Measurements from ENCODE around the gene ACOXL.

The ACOXL gene

GRCh38 chr2:110799376-110799775, 67.0 kb downstream of the ACOXL start:
- no peak for DNase-seq

DNA sequence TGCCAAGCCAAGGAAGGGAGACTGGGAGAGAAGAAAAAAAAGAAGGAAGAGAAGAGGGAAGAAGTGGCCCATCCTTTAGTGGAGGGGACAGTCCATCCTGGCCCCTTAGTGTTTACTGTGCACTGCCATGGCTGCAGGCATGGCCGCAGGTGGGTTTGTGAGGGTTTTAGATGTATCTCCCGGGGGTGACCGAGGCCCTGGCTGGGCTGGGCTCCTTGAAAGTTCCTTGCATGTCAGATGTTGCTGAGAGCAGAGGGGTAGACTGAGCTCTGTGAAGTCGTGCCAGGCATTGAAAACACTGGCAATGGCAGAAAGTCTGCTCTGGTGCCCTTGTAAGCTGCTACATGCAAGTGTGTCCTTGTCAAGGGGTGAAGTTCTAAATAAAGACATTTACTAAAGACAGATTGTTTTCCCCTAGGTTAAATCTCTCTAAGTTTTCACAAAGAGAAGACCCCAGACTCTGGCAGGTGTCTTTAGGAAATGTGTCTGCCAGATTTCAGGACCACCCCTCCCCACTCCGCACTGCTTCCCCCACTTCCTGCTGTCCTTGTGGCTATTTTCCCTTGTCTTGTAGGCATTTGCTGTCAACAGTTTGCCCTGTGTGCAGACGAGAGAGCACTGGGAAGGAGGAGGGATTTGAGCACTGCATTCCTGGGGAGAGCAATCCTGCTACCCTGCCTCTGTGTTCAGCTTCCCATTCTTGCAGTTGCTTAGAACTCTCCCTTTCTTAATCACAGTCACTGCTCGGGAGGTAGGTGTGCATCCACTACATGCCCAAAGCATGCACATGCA, 68.4 kb downstream of the ACOXL start:
- DNase-seq, result no peak

GRCh38 chr2:110802208-110802932, 70.0 kb downstream of the ACOXL start:
- DNase-seq, result no peak

DNA sequence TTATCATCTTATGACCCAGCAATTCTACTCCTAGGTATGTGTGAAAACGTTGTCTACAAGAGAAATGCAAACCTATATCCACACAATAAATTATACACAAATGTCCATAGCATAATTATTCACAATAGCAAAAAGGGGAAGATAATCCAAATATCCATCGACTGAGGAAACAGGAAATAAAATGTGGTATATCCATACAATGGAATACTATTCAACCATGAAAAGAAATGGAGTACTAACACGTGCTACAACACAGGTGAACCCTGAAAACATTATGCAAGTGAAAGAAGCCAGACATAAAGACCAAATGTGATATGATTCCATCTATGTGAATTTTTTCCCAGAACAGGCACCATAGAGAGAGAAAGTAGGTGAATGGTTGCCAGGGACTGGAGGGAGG, 72.1 kb downstream of the ACOXL start:
- no peak for DNase-seq

- no peak for DNase-seq
Observed at GRCh38 chr2:110804915-110805314, 72.5 kb downstream of the ACOXL start.

DNA sequence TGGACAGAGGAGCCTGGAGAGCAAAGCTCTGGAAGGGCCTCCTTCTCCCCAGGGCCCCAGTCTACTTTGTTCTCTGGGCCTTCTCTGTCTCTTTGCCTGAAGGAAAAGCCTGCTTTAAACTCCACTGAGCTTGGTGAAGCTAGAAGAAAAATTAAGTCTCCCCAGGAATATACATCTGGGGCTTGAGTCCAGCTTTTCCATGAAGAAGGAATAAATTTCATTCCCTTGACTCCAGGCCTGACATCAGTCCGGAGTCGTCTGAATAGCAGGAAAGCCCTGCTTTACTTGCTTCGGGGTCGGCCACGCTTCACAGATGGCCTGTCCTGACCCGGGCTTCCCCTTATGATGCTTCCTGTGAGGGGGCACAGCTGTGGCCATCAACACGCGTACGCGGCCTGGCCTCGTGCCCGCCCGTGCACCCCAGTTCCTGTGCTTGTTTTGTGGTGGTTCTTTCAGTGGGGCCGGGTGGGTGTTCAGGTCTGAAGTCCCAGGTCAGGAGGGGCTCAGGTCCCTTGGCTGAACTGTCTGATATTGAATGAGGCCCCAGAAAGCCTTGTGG, 73.6 kb downstream of the ACOXL start:
- DNase-seq, result no peak

GRCh38 chr2:110807522-110807921, 75.1 kb downstream of the ACOXL start:
- no peak for DNase-seq

DNA sequence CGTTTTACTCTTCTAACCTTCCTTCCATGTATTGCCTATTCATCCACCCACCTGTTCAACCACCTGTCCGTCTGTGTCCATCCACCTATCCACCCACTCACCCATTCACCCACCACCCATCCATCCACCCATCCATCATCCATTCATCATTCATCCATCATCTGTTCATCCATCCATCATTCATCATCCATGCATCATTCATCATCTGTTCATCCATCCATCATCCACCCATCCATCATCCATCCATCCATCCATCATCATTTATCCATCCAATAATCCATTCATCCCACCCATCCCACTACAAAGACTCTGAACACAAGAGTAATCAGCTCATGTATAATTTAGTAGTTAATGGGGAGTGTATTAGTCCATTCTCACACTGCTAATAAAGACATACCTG, 78.0 kb downstream of the ACOXL start:
- no peak for DNase-seq

GRCh38 chr2:110812726-110813645, 80.6 kb downstream of the ACOXL start:
- no peak for DNase-seq

DNA sequence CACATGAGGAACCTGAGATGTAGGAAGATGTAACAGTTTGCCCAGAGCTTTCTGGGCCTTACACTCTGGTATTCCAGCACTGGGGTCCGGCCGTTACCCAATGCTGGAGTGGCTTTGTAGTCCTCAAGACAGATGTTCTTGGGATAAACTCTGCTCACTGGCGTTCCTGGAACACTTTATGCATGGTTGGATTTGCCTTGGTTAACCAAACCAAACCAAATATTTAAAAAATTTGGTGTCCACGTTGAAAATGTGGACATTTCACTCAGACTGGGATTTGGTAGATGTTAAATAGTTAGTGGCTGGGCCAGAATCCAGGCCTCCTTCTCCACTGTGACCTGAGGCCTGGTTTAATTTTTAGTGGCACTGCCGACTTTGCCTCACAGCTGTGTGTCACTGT, 81.5 kb downstream of the ACOXL start:
- DNase-seq, result no peak

DNA sequence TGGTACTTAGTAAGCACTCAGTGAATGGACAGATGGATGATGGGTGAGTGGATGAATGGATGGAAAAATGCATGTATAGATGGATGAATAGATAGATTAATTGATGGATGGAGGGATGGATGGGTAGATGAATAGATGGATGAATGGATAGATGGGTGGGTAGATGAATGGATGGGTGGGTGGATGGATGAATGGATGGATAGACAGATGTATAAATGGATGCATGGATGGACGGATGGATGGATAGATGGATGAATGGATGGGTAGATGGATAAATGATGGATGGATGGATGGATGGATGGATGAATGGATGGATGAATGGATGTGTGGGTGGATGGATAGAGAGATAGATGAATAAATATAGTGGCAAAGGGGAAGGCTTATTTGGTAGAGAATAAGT, 83.6 kb downstream of the ACOXL start:
- DNase-seq, result no peak

GRCh38 chr2:110816404-110817365, 84.3 kb downstream of the ACOXL start:
- DNase-seq, result no peak

DNA sequence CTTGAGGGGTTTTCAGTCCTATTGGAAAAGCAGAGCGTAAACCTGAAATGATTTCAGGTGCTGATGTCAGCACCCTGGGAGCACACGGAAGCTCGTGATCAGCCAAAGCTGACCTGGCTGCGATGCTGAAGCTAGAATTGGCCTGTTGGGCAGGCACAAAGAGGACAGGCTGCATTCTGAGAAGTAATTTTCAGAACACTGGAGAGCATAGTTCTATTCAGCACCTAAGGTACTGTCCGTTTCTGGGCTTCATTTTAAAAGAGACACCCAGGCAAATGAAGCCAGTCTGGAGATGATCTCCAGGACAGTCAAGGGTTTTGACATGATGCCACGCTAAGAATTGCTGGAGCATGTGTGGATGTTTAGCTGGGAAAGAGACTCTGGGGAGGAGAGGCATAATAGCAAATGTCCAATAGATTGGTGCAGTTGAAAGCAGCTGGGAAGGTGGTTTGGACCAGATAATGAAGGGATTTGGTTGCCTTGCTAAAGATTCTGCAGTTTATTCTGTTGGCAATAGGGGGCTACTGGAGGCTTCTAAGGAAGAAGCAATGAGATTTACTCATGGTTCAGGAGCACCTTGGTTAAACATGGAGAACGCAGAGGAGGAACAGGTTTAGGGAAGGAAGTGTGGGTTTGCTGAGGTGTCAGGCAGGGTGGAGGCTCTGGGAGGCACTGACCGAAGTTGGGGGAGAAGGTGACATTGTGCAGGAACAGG, 86.6 kb downstream of the ACOXL start:
- DNase-seq, result no peak

- DNase-seq, result no peak
Observed at GRCh38 chr2:110819711-110820110, 87.3 kb downstream of the ACOXL start.

DNA sequence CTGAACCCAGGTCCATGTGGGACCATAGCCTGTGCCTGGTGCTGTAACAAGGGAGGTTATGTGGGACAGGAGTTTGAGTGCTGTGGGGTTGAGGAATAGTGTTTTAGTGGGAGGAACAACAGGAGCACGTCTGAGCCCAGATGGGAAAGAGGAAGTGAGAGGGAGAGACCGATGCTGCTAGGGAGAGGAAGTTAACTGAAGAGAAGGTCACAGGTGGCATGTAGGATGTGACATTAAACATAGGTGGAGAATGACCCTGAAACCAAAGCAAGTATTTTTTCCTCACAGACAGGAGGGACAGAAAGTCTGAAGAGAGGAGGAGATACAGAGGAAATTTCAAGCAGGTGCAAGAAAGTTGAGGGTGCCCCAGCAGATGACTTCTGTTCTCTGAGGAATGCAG, 87.8 kb downstream of the ACOXL start:
- no peak for DNase-seq

DNA sequence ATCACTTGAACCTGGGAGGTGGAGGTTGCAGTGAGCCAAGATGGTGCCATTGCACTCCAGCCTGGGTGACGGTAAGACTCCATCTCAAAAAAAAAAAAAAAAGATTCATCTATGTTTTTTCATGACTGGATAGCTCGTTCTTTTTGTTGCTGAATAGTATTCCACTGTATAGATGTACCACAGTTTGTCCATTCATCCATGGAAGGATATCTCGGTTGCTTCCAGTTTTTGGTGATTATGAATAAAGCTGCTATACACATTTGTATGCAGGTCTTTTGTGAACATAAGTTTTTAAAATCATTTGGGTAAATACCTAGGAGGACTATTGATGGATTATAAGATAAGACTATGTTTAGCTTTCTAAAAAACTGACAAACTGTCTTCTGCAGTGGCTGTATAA, 90.8 kb downstream of the ACOXL start:
- no peak for DNase-seq

GRCh38 chr2:110827511-110827910, 95.1 kb downstream of the ACOXL start:
- DNase-seq, result no peak

DNA sequence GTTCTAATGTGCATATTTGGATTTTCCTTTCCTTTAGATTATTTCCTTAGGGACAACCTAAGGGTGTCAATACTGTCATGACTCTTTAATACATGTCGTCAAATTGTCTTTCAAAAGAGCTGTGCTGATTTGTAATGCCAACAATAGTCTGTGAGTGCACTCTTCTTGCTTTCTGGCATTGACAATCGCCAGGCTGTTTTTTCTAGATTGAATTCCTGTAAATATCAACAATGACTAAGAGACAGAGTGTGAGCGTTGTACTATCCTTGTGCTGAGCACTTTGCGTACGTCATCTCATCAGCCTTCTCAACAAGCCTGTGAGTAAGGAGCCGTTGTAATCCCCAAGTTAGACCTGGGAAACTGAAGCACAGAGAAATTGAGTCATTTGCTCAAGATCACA, 96.0 kb downstream of the ACOXL start:
- DNase-seq, result no peak

DNA sequence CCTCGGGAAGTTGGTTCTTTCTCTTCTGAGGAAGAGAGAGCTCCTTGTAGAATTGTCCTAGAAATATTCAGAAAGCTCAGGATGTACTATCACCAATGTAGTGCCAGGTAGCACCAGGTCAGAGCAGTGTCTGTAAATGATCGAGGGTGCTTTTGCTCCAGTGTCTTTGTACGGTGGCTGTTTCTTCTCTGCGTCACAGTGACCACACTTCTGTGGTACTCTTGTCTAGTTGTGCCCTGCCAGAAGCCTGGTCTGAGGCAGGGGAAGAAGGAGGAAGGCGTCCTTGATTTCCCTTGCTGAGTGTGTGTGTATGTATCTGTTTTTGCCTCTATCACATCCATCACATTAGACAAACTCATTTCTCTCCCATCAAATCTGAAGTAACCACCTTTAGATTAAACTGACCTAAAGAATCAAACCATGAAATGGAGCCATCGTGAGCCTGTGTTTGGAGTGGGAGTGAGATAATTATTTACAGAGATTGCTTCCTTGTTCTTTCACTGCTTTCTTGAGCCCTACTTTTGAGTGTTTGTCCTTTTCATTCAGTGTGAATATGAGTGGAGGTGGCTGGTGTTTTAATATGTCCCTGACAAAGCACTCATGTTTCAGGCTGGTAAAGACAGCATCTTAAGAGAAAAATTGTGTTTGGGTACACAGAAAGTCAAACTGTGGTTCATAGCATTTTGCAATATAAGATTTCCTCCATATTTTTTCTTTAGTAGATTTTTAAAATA, 97.2 kb downstream of the ACOXL start:
- no peak for DNase-seq

- no peak for DNase-seq
Observed at GRCh38 chr2:110832740-110833139, 100.4 kb downstream of the ACOXL start.

Data from NCI-H345 (cell line).